ENCODE results near the gene MARCHF10.
"Not testable (repeated sequence)": the region's sequence is repeated elsewhere in the genome, so short reads cannot be mapped to it uniquely, and the experiment has no call there.

MARCHF10 gene, protein sequence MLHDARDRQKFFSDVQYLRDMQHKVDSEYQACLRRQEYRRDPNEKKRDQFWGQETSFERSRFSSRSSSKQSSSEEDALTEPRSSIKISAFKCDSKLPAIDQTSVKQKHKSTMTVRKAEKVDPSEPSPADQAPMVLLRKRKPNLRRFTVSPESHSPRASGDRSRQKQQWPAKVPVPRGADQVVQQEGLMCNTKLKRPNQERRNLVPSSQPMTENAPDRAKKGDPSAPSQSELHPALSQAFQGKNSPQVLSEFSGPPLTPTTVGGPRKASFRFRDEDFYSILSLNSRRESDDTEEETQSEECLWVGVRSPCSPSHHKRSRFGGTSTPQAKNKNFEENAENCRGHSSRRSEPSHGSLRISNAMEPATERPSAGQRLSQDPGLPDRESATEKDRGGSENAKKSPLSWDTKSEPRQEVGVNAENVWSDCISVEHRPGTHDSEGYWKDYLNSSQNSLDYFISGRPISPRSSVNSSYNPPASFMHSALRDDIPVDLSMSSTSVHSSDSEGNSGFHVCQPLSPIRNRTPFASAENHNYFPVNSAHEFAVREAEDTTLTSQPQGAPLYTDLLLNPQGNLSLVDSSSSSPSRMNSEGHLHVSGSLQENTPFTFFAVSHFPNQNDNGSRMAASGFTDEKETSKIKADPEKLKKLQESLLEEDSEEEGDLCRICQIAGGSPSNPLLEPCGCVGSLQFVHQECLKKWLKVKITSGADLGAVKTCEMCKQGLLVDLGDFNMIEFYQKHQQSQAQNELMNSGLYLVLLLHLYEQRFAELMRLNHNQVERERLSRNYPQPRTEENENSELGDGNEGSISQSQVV

DNA sequence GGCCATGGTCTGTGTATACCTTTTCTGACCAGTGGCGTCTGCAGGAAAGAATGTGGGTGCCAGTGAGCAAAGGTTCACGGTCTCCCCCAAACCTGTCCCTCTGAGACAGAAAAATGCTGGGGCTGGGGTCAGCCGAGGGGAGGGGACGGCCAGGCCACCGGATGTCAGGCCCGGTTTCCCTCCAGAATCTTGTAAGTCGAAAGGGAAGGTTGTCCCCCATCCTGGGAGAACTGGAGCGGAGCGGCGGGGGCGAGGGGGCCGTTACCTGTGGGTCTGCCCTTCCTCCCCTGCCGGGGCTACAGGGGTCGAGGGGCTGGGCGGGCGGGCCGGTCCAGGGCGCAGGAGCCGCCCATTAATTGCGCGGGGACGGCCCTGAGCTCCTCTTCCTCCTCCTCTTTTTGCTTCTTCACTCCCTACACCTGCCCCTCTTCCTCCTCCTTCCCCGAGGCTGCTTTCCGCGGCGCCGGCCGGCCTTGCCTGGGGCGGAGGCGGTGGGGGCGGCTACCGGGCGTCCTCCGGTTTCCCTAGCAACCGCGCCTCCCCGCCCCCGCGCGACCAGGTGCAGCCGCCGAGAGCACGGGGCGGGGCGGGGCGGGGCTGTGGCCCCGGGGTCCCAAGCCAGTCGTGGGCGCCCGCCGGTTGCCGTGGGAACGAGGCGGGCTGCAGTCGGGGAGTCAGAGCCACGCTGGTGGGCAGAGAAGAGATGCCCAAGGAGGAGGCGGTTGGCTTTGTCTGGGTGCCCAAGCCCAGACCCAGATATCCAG is at the start of gene MARCHF10:
Gene MARCHF10, minus strand, starts transcription at position 503 of the 764 bp plus-strand sequence. CDS start 6,579 bp downstream, outside the sequence.
- no peak for DNase-seq (ENCODE audit: low read depth, low spot score)

DNA sequence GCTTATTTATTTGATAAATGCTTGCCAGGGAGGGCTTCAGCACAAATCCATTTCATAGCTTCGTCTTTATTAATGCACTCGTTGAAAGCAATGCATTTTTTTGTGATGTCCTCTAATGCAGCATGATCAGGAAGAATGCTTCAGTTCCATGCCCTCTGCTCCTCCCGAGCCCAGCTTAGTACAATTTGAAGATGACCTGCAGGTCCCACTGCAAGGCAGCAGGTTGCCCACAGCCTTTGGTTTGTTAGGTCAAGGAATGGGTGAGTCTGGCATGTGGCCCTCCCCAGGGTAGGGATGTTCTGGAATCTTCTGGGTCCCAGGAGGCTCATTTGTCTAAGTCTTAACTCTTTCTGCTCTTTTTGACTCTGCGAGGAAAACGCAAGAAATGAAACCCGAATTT is 49.4 kb upstream of the MARCHF10 start:
- no peak for DNase-seq (ENCODE audit: low read depth, low spot score)

DNA sequence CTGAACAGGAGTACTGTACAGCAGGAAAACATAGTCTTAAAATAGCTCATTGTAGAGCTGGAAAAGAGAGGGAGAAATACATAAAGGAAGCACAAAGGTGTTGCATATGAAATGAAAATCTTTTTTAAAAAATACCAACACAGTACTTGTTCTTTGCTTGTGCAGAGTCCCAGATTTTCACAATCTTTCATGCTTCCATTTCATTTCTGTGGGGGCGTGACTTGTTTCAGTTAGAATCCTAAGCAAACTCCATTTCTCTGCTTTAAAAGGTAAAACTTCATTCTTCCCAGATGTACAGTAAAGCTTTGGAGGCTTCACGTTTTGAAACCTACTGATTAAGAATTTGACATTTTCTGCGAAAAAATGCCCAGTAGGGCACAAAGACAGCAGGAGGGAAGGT is 48.5 kb upstream of the MARCHF10 start:
- DNase-seq (ENCODE audit: low read depth, low spot score) = no peak

DNA sequence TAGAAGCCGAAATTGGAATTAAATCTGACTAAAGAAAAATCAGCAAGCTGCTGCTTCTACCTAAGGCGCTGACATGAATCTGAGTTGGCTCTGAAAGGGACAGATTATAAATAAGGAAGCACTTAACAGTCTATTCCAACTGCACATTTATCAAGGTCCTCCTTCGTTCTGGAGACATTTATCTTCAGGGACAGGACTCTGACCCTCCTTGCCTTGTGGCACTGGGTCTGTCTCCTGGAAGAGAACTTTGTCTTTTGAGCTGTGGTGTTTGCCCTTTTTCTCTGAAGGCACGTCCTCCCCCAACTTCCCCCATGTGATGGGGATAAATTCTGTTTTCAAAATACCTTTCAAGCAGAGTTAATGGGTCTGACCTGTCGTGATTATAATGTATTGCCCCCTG is 47.0 kb upstream of the MARCHF10 start:
- no peak for DNase-seq (ENCODE audit: low read depth, low spot score)

DNA sequence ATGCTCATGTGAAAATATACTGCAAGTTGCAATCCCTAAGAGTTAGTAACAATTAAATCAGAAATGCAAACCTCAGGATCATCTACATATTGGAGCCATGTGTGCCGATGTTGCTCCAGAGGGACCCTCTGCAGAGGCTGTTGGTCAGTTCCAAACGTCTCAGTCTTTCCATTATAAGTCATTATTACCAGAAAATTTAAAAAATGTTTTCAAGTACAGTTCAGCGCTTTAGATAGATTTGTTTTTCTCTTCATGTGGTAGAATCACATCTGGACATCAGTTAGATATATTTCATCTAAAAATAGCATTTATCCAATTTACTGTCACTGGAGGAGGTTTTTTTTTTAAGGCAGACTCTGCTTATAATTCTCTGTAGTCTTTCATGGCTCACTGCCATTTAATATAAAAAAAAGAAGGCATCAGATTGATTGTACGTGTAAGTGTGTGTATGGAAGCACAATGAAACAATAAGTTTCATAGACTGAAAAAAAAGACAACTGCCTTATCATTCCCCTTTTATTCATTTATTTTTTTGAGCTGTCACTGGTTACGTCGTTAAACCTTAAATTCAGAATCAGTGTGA is 46.1 kb upstream of the MARCHF10 start:
- DNase-seq (ENCODE audit: low read depth, low spot score) = no peak

DNA sequence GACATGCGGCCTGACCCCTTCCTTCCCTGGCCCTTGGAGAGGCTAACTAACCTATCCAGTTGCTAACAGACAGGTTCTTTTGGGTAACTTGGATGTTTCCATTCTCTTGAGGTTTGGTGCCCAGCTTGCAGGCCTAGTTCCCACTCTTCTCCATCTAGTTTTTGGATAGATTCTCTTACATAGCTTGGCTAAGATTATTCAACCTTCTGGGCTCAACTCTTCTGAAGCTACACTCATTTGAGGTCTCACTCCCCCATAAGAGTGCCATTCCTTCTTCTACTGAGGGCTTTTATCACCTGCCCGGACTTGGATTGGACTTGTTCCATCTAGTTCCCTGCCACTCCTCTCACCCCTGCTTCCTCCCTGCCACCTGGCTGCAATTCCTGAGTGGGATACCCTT is 44.1 kb upstream of the MARCHF10 start:
- no peak for DNase-seq (ENCODE audit: low read depth, low spot score)

DNA sequence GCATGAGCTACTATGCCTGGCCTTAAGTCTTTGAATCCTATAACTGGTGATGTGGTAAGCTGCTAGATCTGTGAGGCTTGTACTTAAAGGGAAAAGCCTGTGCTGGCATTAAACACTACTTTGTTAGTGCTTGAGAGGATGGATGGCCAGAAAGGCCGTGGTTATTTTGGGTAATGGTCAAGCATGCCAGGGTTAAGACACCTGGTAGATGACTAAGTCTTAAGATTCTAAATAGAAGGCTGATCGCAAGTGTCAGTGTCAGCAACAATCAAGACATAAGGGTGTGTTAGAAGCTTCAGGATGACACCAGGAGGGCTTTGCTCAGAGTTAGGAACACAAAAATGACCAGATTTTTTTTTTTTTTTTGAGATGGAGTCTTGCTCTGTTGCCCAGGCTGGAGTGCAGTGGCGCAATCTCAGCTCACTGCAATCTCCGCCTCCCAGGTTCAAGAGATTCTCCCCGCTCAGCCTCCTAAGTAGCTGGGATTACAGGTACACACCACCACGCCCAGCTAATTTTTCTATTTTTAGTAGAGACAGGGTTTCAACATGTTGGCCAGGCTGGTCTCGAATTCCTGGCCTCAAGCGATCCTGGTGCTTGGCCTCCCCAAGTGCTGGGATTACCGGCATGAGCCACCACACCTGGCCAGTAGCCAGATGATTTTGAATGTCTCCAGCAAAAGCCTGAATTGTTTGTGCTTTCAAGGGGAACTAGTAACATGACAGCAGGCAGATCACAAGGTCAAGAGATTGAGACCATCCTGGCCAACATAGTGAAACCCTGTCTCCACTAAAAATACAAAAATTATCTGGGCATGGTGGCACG is 41.7 kb upstream of the MARCHF10 start:
- DNase-seq (ENCODE audit: low read depth, low spot score) = not testable (repeated sequence)

DNA sequence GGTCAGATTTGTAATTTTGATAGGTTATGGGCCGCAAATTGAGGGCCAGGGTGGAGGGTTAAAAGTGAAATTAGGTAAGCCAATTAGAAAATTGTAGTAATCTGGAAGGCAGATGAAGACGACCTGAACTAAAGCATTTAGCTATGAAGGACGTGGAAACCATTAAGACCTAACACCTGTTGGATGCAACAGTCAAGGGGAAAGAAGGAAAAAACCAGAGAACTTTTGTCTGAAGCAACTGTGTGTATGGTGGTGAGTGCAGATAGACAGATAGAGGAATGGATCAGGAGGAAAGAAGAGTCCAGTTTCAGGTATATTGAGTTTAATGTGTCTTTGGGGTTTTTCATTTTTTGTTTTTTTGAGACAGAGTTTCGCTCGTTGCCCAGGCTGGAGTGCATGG is 40.2 kb upstream of the MARCHF10 start:
- no peak for DNase-seq (ENCODE audit: low read depth, low spot score)

DNA sequence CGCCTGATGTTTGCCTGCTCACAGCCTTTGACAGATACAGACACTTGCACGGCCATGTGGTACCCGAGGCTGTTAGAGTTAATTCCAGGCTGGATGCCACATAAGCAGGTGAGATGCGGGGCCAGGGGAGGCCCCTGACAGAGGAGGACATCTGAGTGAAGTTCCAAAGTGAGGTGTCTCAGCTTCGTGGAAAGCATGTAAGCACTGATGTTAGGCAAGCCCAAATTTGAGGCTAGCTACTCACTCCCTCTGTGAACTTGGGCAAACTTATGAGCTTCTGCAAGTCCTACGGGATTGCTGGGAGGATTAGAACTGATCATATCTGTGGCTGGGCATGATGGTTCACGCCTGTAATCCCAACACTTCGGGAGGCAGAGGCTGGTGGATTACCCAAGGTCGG is 39.3 kb upstream of the MARCHF10 start:
- no peak for DNase-seq (ENCODE audit: low read depth, low spot score)

DNA sequence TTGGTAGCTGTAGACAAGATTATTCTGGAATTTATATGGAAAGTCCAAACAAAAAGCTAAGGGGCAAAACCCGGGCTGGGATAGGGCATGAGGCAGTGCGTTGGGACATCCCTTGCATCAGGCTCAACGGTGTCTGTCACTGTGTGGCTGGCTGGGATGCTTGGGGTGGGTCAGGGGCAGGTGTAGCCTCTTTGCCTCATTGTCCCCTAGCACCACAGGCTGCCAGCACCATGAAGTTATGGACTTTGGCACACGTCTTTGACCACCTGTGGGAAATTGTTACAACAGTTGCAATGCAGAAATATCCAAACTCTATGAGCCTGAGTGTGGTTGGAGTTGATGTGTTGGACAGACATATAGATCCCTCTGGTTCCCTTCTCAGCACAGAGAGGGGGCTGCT is 32.8 kb upstream of the MARCHF10 start:
- DNase-seq (ENCODE audit: low read depth, low spot score) = no peak

DNA sequence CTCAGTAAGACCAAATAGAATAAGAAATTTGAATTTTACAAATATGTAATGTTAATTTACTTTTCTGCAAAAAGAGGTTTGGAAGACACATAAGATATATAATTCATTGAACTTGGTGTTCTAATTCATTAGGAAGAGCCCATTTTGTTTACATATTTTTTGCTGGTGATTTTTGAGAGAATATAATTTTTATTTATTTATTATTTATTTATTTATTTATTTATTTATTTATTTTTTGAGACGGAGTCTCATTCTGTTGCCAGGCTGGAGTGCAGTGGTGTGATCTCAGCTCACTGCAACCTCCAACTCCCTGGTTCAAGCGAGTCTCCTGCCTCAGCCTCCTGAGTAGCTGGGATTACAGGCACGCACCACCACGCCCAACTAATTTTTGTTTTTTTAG is 25.7 kb upstream of the MARCHF10 start:
- DNase-seq (ENCODE audit: low read depth, low spot score) = not testable (repeated sequence)

DNA sequence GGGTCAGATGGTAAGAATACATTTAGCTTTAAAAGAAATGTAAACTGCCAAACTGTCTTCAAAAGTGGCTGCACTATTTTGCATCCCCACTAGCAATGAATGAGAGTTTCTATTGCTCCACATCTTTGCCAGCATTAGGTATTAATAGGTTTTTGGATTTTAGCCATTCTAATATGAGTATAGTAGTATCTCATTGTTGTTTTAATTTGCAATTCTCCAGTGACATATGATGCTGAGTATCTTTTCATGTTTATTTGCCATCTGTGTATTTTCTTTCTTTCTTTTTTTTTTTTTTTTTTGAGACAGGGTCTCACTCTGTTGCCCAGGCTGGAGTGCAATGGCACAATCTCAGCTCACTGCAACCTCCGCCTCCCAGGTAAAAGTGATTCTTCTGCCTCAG is 24.3 kb upstream of the MARCHF10 start:
- no peak for DNase-seq (ENCODE audit: low read depth, low spot score)

DNA sequence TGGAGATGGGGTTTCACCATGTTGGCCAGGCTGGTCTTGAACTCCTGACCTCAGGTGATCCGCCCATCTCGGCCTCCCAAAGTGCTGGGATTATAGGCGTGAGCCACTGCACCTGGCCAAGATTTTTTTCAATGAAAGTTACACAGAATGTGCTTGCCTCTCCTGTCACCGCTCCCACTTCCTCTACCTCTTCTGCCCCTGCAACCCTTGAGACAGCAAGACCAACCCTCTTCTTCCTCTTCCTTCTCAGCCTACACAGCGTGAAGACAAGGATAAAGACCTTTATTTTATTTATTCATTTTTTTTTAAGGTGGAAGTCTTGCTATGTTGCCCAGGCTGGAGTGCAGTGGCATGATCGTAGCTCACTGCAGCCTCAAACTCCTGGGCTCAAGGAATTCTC is 23.0 kb upstream of the MARCHF10 start:
- not testable (repeated sequence) for DNase-seq (ENCODE audit: low read depth, low spot score)

DNA sequence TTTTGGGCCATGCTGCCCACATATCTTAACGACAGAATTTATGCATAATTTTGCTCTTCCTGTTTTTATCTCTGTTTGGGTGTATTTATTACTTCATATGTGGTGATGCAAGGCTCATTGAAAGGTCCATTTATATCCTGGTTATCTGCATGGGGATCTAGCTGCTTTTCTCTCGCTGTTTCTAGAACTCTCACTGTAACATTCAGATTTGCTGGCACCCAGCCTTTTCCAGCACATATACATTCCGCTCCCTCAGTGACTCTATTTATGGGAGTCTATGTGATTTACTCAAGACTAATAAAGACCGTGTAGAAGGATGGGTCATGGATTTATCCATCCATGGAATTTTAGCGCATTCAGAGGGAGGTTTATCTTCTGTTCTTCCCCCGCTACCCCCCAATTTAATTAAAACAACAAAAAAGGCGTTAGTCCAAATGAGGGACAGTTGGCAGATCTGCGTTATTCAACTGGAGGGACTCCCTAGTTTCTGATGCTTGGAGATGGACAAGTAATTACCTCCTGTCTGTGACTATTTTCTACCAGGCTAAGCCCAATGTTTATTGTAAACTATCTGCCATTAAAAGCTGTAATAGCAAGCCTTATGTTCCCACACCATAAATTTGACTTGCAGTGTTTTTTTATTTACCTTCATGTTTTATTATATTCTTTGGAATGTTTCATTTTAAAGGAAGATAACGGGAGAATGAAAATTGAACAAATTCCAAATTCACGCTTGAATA is 19.8 kb upstream of the MARCHF10 start:
- DNase-seq (ENCODE audit: low read depth, low spot score) = no peak

DNA sequence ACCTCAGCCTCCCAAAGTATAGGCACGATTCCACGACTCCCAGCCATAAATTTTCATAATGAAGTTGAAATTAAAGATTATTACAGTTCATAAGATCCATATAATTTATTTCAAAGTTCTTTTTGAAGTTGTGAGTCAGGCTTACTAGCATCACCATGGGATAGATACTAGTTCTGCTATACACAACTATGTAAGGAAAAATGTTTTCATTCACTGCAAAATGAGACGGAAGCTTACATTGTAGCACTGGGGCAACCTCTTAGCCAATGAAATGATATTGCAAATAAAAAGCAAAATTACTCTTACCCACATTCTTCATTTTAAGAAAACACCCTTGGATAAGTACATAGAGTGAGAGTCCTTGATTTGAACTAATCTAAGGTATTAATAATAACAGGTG is 18.8 kb upstream of the MARCHF10 start:
- no peak for DNase-seq (ENCODE audit: low read depth, low spot score)

DNA sequence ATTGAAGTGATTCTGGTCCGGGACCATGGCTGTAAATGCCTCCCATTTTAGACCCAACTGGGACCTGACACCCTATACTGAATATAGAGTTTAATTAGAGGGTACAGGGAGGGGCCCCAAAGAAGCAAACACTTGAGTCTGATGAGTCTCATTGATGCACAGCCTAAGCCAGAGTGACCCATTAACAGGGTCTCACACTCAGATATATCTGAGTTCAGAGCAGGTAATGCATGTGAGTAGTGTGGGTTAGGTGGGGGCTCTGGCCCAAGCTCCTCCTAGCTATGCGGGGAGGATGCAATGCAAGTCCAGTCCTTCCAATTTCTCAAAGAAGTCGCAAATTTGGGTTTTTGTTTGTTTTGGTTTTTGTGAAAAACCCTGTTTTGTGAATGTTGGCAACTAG is 17.1 kb upstream of the MARCHF10 start:
- DNase-seq (ENCODE audit: low read depth, low spot score) = no peak

DNA sequence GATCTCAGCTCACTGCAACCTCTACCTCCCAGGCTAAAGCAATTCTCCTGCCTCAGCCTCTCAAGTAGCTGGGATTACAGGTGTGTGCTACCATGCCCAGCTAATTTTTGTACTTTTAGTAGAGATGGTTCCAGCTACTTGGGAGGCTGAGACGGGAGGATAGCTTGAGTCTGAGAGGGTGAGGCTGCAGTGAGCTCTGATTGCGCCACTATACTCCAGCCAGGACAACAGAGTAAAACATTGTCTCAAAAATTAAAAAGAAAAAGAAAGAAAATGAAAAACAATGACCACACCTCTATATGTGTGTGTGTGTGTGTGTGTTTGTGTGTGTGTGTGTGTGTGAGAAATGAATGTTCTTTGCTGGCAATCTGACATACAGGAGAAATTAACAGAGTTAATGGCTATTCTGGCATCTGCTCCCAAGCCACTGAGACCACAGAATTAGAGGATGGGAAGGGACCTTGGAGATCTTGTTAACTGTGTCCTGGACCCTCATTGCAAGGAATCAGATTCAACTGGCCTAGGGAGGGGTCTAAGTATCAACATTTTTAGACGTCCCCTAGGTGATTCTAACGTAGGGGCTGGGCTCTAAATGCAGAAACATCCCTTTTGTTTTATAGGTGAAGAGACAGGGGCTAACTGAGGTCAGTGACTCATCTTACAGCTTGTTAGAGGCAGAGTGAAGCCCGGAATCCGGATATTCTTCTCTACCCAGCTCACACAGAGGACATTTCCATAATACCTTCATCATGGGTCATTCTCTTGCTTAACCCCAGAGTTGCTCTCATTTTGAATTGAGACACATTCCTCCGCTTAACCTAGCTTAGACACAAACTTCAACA is 16.4 kb upstream of the MARCHF10 start:
- DNase-seq (ENCODE audit: low read depth, low spot score) = no peak

DNA sequence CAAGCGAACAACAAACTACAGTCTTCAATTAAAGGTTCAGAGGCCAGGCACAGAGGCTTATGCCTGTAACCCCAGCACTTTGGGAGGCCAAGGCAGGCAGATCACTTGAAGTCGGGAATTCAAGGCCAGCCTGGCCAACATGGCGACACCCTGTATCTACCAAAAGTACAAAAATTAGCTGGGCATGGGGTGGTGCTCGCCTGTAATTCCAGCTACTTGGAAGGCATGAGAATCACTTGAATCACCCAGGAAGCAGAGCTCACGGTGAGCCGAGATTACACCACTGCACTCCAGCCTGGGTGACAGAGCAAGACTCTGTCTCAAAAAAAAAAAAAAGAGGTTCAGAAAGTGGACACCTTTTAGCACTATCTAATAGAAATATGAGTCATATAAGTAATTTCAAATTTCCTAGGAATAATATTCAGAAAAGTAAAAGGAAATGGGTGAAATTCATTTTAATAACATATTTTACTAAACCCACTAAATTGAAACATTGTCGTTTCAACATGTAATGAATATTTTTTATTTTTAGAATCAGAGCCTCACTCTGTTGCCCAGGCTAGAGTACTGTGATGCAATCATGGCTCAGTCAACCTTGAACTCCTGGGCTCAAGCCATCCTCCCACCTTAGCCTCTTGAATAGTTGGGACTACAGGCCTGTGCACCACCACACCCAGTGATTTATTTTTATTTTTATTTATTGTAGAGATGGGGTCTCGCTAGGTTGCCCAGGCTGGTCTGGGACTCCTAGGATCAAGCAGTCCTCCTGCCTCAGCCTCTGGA is 15.2 kb upstream of the MARCHF10 start:
- no peak for DNase-seq (ENCODE audit: low read depth, low spot score)

Data from smooth muscle cell of the brain vasculature (primary cell).